H1 (cell line): ENCODE results near the gene CCL22.

ENCODE experiments used
- ATF3 ChIP-seq: IDR thresholded peaks from 2 replicates; pipeline ENCODE4 v1.6.1; 2011; ENCODE audit warnings: low read depth, mild to moderate bottlenecking, low read length; ENCODE audit not compliant: insufficient read depth
- CHD7 ChIP-seq: fragments of 300-600 bp; sonication (generic); IDR thresholded peaks from 2 replicates; pipeline ENCODE4 v1.7.1; 2012; ENCODE audit warnings: low read length, moderate library complexity, mild to moderate bottlenecking, inconsistent platforms; ENCODE audit not compliant: insufficient replicate concordance
- CREB1 ChIP-seq: IDR thresholded peaks from 2 replicates; pipeline ENCODE4 v1.6.1; 2012; ENCODE audit warnings: inconsistent platforms
- CTCF ChIP-seq, 3 experiments: IDR thresholded peaks; 1 replicate in 2 of 3; 2 replicates in 1 of 3; pipeline versions ENCODE4 v1.5.1 to v1.6.1; 2011; ENCODE audit warnings: low read length in 3 of 3, mild to moderate bottlenecking in 3 of 3, inconsistent platforms in 2 of 3, low read depth in 1 of 3, moderate library complexity in 1 of 3; ENCODE audit not compliant: insufficient read depth in 1 of 3; ENCODE audit errors: control extremely low read depth in 1 of 3
- EGR1 ChIP-seq: IDR thresholded peaks from 2 replicates; pipeline ENCODE4 v1.6.1; 2011; ENCODE audit warnings: low read depth, low read length, borderline replicate concordance
- HDAC2 ChIP-seq, 2 experiments: fragments of 300-600 bp in 1 of 2; sonication (generic) in 1 of 2; IDR thresholded peaks; 2 replicates each; pipeline ENCODE4 v1.6.1; 2011 to 2012; ENCODE audit warnings: low read depth in 2 of 2, low read length in 2 of 2, mild to moderate bottlenecking in 2 of 2, moderate library complexity in 2 of 2, borderline replicate concordance in 1 of 2, inconsistent platforms in 1 of 2
- MAX ChIP-seq: IDR thresholded peaks from 2 replicates; pipeline ENCODE4 v1.6.1; 2012; ENCODE audit warnings: inconsistent platforms
- POLR2A ChIP-seq, 2 experiments: IDR thresholded peaks; 1 replicate in 1 of 2; 2 replicates in 1 of 2; pipeline ENCODE4 v1.6.1; 2011; ENCODE audit warnings: low read depth in 2 of 2, low read length in 2 of 2, mild to moderate bottlenecking in 2 of 2; ENCODE audit errors: control extremely low read depth in 1 of 2
- SP2 ChIP-seq: IDR thresholded peaks from 2 replicates; pipeline ENCODE4 v1.6.1; 2012; ENCODE audit warnings: mild to moderate bottlenecking, low read length, inconsistent platforms
- ZNF274 ChIP-seq: IDR thresholded peaks from 2 replicates; pipeline ENCODE4 v1.7.0; 2012; ENCODE audit warnings: low read length, borderline replicate concordance; ENCODE audit errors: extremely low read depth

GRCh38 chr16:57315416-57315815 is 43.2 kb upstream of the CCL22 start:
- TF ChIP-seq SP2 (no peak), ZNF274 (no peak), EGR1 (no peak), POLR2A (IDR thresholded peaks at IDR 0.05; ENCODE audit: control extremely low read depth in 1 of 2, low read depth in 2 of 2, low read length in 2 of 2) (no peak), HDAC2 (IDR thresholded peaks at IDR 0.05; ENCODE audit: borderline replicate concordance in 1 of 2, low read depth in 2 of 2, low read length in 2 of 2) (no peak), CTCF (IDR thresholded peaks at IDR 0.05; ENCODE audit: control extremely low read depth in 1 of 3, insufficient read depth in 1 of 3, low read depth in 1 of 3, low read length in 3 of 3) (no peak), ATF3 (no peak), CHD7 (no peak), MAX (no peak), CREB1 (no peak)
